ENCODE results near the gene MORC1.

The MORC1 gene

DNA sequence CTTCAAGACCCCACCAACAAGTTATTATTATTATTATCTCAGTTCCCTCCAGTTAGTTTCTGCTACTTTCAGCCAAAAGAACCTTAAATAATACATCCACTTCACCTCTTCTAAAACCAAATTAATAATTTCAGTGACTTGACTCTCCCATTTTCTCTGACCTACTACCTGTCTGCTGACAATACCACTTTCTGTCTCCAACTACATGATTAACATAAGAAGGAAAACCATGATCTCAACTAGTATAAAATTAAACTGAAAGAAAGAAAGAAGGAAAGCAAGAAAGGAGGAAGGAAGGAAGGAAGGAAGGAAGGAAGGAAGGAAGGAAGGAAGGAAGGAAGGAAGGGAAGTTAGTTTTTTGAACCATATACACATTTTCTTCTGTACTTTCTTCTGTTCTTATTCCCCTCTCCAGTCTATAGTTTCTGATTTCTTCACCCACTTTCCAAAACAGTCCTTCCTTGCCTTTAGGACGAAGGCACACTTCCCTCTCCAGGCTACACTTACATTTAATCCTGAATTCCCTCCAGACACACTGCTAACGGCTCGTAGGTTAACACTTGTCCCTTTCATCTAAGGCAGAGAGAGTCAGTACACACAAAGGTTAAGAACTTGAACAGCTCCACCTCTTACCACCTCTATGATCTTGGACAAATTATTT is 84.8 kb downstream of the MORC1 start:
- no peak for DNase-seq (ENCODE audit: low read depth, low spot score)

- no peak for DNase-seq (ENCODE audit: low read depth, low spot score)
These were observed 89.2 kb downstream of the MORC1 start for GRCh38 chr3:109028753-109029152.

GRCh38 chr3:109026821-109027220 is 91.1 kb downstream of the MORC1 start:
- DNase-seq (ENCODE audit: low read depth, low spot score): no peak

DNA sequence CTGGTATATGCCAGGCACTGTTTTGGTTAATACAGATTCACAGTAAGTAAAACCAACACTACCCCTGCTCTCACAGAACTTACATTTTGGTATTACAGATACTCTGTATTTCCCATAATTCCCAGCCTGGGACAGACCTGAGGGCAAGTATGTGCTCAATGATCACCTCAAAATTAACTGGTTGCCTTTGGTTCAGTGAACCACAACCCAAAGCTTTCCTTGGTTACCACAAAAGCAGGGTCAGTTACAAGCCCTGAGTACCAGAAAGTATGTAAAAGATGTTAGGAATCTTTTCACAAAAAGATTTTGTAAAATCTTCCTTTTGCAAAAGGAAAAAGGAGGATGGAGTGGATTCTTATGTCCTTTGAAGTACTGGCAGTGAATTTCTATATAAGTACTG is 92.0 kb downstream of the MORC1 start:
- no peak for DNase-seq (ENCODE audit: low read depth, low spot score)

DNA sequence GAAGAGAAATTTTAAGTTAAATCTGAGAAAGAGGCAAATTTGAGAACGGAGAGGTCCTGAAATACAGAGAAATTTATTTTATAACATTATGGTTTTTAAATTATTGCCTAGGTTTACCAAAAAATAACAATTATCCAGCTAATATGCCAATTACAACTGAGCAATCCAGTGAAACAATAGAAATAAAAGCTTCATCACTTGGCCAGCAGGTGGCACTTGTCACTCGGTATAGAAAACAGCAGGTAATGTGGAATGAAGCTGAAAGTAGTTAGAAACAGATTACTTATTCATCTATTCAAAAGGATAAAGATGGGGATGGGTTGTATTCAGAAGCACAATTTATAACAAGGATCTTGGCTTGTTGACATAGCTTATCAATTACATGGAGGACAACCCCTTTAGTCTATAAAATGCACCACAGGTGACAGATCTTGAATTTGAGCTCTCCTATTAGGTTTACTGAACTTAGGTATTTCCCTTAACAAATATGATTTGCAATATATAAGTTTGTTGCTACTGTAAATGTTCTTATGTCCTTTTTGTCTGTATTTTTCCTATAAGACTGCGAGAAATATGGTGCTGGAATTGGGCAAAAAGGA is 94.2 kb downstream of the MORC1 start:
- DNase-seq (ENCODE audit: low read depth, low spot score): no peak

DNA sequence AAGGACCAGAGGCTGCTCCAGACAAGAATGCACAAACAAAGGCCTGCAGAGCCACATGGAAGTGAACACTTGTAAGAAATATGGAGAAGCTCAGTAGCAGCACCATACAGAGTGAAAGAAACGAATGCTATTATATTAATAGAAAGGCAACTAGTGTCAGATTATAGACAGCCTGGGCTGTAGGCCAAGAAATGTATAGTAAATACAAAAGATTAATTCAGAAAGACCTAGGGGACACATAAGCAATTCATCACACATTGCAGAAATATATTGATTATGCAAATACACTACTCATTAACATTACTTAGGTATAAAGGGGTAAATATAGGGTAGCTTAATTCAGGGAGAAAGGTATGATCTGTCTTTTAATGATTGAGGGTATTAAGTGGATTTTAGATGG is 94.8 kb downstream of the MORC1 start:
- DNase-seq (ENCODE audit: low read depth, low spot score): no peak

DNA sequence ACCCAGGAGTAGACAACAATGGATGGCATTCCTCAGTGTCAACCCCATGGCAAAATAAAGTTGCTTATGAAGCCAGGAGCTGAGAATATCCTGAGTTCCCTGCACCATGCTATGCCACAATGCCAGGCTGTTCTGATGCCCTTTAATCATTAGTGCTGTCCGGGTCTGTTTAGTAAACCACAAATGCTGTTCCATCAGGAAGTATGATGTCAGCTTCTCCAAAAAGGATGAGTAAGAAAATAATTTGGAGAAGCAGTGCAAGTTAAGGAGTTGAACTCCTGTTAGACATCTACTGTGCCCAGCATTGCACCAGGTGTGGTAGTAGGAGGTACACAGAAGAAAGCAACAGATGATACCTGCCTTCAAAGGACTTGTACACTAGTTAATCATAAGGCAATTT is 96.4 kb downstream of the MORC1 start:
- DNase-seq (ENCODE audit: low read depth, low spot score): no peak

DNA sequence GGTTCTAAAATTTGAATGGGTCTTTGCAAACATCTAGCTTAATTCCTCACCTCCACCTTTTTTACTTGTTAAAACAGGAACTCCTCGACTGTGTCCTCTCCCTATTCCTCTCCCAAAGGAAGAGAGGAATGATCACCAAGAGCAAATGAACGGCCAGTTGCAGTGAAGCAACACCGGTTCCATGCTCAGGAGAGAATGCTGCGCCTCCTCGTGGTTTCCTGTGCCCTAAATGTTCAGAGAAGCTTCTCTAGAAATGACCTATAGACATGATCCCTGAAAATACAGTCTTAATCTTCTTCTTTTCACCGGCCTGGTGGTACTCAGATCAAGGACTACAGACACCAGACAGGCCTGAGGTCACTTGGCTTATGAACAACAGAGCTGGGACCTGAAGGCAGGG is 99.1 kb downstream of the MORC1 start:
- peak; percentile 28 for DNase-seq (ENCODE audit: low read depth, low spot score)

GRCh38 chr3:109005443-109005842 is 112.5 kb downstream of the MORC1 start:
- DNase-seq (ENCODE audit: low read depth, low spot score): no peak

DNA sequence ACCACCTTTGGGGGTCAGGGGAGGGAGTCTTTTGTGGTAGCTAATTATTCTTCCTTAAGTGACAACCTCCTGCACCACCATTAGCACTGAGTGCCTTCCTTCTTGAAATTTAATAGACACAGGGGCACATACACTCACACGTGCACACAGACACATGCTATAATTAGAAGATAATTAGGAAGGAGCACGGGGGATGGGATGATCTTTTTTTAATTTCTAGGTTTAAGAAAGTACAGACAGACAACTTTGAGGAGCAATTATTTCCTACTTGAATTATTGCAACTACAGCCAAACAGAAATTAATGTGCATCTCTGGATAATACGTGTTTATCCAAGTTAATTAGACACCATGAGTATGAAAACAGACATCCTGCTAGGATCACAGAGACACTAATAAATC is 119.5 kb downstream of the MORC1 start:
- DNase-seq (ENCODE audit: low read depth, low spot score): no peak

GRCh38 chr3:108985844-108986243 is 132.1 kb downstream of the MORC1 start:
- DNase-seq (ENCODE audit: low read depth, low spot score): no peak

DNA sequence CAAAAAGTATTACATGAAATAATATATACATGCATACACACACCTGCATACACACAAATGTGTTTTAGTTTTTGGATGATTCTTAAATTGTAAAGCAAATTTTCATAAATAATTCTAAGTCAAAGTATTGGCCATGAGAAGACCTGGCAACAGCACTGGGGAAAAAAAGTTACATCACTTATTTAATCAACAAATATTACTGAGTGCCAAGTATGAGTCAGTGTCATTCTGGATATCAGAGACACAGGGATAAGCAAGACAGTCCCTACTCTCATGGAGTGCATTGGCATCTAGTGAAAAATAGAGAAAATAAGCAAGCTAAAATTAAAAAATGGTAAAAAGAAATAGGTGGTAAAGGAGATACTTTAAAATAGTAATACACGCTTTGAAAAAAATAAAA is 134.9 kb downstream of the MORC1 start:
- DNase-seq (ENCODE audit: low read depth, low spot score): no peak

DNA sequence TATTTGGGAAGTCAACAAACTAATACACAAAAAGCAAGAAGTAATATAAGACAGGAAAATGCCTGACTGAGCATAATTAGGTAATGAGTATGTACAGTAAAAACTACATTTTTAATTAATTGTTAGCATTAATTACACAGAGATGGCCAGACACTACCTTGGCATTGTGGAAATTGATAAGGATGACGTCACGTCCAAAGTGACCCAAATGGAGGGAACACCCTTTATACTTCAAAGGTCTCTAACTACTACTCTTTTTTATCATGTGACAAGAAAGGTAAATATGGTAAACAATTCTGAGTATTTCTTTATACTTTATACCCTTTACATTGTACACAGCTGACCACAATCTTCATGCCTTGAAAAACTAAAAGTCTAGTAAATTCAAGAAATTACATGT is 141.9 kb downstream of the MORC1 start:
- no peak for DNase-seq (ENCODE audit: low read depth, low spot score)

GRCh38 chr3:108973019-108973418 is 144.9 kb downstream of the MORC1 start:
- no peak for DNase-seq (ENCODE audit: low read depth, low spot score)

DNA sequence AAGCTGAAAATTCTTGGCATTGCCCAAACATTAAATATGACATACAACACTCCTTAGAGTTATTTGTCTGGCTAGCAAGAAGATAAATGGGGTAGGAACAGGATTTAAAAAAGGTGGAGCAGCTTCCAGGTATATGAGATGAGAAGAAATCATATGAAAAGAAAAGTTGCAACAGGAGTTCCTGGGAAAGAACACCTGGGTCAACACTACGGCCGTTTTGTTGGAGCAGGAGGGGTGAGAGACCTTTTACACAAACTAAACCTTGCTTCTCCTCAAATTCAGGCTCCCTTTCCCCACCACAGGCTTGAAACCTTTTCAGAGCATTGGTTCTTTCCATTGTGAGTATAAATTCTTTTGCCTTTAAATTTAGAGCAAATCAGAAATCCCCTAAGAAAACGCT is 145.5 kb downstream of the MORC1 start:
- no peak for DNase-seq (ENCODE audit: low read depth, low spot score)

DNA sequence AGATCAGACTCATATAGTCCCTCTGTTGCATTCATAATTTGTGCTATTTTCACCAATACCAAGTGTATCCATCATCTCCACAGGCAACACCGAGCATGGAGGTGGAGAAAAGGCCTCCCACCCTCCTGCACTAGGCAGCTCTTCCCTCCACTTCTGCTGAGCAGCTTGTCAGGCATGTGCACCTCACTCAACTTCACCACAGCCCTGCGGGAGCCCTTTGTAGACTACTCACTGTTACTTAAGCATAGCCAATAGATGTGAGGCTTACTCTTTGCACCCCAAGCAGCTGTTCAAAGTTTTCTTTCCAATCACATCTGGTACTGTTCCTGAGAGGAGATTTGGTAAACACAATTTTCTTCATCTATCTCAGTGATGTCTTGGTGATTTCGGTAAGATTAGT is 147.4 kb downstream of the MORC1 start:
- no peak for DNase-seq (ENCODE audit: low read depth, low spot score)

- no peak for DNase-seq (ENCODE audit: low read depth, low spot score)
These were observed 151.2 kb downstream of the MORC1 start for GRCh38 chr3:108966773-108967172.

GRCh38 chr3:108959017-108959416 is 158.9 kb downstream of the MORC1 start:
- DNase-seq (ENCODE audit: low read depth, low spot score): no peak

- DNase-seq (ENCODE audit: low read depth, low spot score): no peak
These were observed 164.2 kb downstream of the MORC1 start, which contains the start of gene GUCA1C for GRCh38 chr3:108953700-108954099. TSS of gene GUCA1C (minus strand) at chr3:108953879. CDS start at chr3:108953762, 117 bp downstream.

DNA sequence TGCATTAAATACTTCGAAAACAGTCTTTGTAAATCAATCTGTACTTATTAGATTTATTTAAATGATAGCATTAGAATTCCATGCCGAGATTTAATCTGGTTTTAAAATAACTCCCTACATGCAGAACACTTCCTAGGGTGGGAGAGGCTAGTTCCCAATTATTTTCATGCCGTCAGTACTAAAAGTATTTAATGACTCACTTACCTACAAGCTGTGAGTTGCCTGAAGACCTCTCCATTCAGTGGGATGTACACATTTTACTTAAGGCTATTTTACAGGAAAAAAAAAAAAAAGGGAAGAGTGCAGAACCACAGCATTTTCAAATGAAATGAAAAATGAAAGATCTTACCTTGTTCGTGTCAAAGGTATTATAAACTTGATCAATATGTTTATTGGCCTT is 164.7 kb downstream of the MORC1 start:
- DNase-seq (ENCODE audit: low read depth, low spot score): no peak

GRCh38 chr3:108951820-108952501 is 166.0 kb downstream of the MORC1 start:
- DNase-seq (ENCODE audit: low read depth, low spot score): no peak

DNA sequence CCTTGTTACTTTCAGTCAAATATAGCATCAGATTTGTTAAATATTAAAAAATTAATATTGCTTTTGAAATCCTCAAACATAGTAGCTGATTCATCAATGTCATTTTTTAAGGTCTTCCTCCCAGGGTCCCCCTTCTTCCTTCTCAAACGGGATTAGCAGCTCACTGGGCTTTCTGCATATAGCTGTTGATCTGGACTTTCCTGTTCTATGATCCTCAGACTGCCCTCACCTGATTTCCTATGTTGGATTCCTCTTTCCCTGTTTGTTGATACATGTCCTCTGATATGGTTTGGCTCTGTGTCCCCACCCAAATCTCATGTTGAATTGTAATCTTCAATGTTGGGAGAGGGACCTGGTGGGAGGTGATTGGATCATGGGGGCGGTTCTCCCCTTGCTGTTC is 170.1 kb downstream of the MORC1 start:
- no peak for DNase-seq (ENCODE audit: low read depth, low spot score)

Data from ELF-1 (cell line).